GM12878 (cell line): ENCODE results near the gene INO80. TPM values are rescaled to one million over a fixed set of nuclear protein-coding genes. Genes with fewer than 3 reads are reported as not detected.

Experiments used
- ATAC-seq: fragments of 200-7000 bp; cut with Tn5 transposase; 3 replicates; pipeline ENCODE4 v1.9.1; 2020; ENCODE audit warnings: mild to moderate bottlenecking, moderate library complexity
- BruUV-seq: library from RNA; stranded (reverse); fragments of 400-500 nt; replicated peaks from 2 replicates; lab custom pipeline; 2021; lab: Mats Ljungman, UMichigan
- CTCF ChIA-PET: fragments of 300-600 bp; sonication (Branson Sonifier 250); formaldehyde crosslinking; extraction: SDS; loops from one replicate; lab custom pipeline; 2021; ENCODE audit warnings: inconsistent platforms; lab: Yijun Ruan, JAX
- POLR2A ChIA-PET: fragments of 350-600 bp; formaldehyde crosslinking; extraction: SDS; loops from one replicate; lab custom pipeline; 2021; ENCODE audit warnings: inconsistent platforms; lab: Charles Lee
- RAD21 ChIA-PET: fragments of 300-600 bp; sonication (Branson Sonifier 250); formaldehyde crosslinking; loops from one replicate; lab custom pipeline; 2023; ENCODE audit warnings: antibody characterized with exemption; ENCODE audit not compliant: unreplicated experiment; lab: Charles Lee
- SMC1A ChIA-PET: fragments of 300-600 bp; sonication (Branson Sonifier 250); formaldehyde crosslinking; loops from one replicate; lab custom pipeline; 2023; ENCODE audit not compliant: unreplicated experiment, uncharacterized antibody; lab: Charles Lee
- DNase-seq: peaks from one replicate; pipeline ENCODE4 v3.0.0-alpha.2; 2011; ENCODE audit warnings: low read depth, low spot score
- FAIRE-seq: peaks from 3 replicates; lab custom pipeline; 2011; peaks lifted over from hg19 to GRCh38; lab: Jason Lieb, UNC
- H2AFZ ChIP-seq: 2 replicates; pipeline ENCODE4 v1.6.0; 2011; ENCODE audit warnings: low read depth, low read length, control low read depth; ENCODE audit not compliant: control insufficient read depth
- H3K27ac ChIP-seq: 2 replicates; pipeline ENCODE4 v1.5.1; 2011; ENCODE audit warnings: control low read depth; ENCODE audit not compliant: control insufficient read depth, insufficient read depth
- H3K27me3 ChIP-seq, 2 experiments: replicated peaks in 1 of 2; 2 replicates each; pipeline versions ENCODE4 v1.6.0 to v1.6.1; 2011; ENCODE audit warnings: low read length in 1 of 2; ENCODE audit not compliant: control insufficient read depth in 2 of 2, insufficient read depth in 2 of 2
- H3K36me3 ChIP-seq, 2 experiments: 2 replicates each; pipeline ENCODE4 v1.5.1; 2011; ENCODE audit warnings: low read length in 1 of 2; ENCODE audit not compliant: control insufficient read depth in 2 of 2, insufficient read depth in 2 of 2
- H3K4me1 ChIP-seq: 2 replicates; pipeline ENCODE4 v1.6.1; 2011; ENCODE audit warnings: mild to moderate bottlenecking, low read length, moderate library complexity, mixed read lengths; ENCODE audit not compliant: control insufficient read depth, insufficient read depth
- H3K4me2 ChIP-seq: 2 replicates; pipeline ENCODE4 v1.6.0; 2011; ENCODE audit warnings: control low read depth; ENCODE audit not compliant: control insufficient read depth, insufficient read depth
- H3K4me3 ChIP-seq: fragments of 200-600 bp; sonication (generic); 2 replicates; pipeline ENCODE4 v1.5.1; 2016
- H3K79me2 ChIP-seq: 2 replicates; pipeline ENCODE4 v1.6.0; 2011; ENCODE audit warnings: low read length; ENCODE audit not compliant: control insufficient read depth, insufficient read depth
- H3K9ac ChIP-seq: 2 replicates; pipeline ENCODE4 v1.8.0; 2011; ENCODE audit warnings: low read length, control low read depth, mixed read lengths; ENCODE audit not compliant: control insufficient read depth, insufficient read depth
- H3K9me3 ChIP-seq: replicated peaks from 3 replicates; pipeline ENCODE4 v1.5.1; 2011; ENCODE audit warnings: mild to moderate bottlenecking, low read length; ENCODE audit not compliant: control insufficient read depth, insufficient read depth
- H4K20me1 ChIP-seq: 2 replicates; pipeline ENCODE4 v1.6.0; 2011; ENCODE audit not compliant: control insufficient read depth, insufficient read depth
- BMI1 ChIP-seq: fragments of 450-650 bp; IDR thresholded peaks from 2 replicates; pipeline ENCODE4 v1.6.1; 2016; ENCODE audit warnings: mild to moderate bottlenecking, moderate library complexity, borderline replicate concordance
- BRCA1 ChIP-seq: IDR thresholded peaks from 2 replicates; pipeline ENCODE4 v1.6.1; 2011; ENCODE audit warnings: low read depth, low read length, improper control_type of control experiment
- HCFC1 ChIP-seq: fragments of 150-350 bp; IDR thresholded peaks from 2 replicates; pipeline ENCODE4 v1.6.1; 2014; ENCODE audit warnings: low read length
- JUNB ChIP-seq: IDR thresholded peaks from 2 replicates; pipeline ENCODE4 v1.6.1; 2016; ENCODE audit warnings: antibody characterized with exemption, mild to moderate bottlenecking
- NFIC ChIP-seq: IDR thresholded peaks from 2 replicates; pipeline ENCODE4 v1.6.1; 2012; ENCODE audit warnings: low read depth, mild to moderate bottlenecking, inconsistent platforms, low read length, moderate library complexity
- NR2C2 ChIP-seq: IDR thresholded peaks from 2 replicates; pipeline ENCODE4 v1.6.1; 2011; ENCODE audit warnings: borderline replicate concordance, low read depth; ENCODE audit not compliant: control insufficient read depth, insufficient read length
- NRF1 ChIP-seq: conservative IDR thresholded peaks from 2 replicates; pipeline ENCODE4 v1.6.1; 2011; ENCODE audit warnings: mild to moderate bottlenecking, low read depth, low read length, improper control_type of control experiment
- RELA ChIP-seq: fragments of 450-650 bp; IDR thresholded peaks from 2 replicates; pipeline ENCODE4 v1.8.0; 2014; ENCODE audit warnings: borderline replicate concordance; ENCODE audit not compliant: partially characterized antibody
- SUPT20H ChIP-seq: IDR thresholded peaks from 2 replicates; pipeline ENCODE4 v1.6.1; 2011; ENCODE audit warnings: low read depth, mild to moderate bottlenecking, low read length, moderate library complexity, borderline replicate concordance; ENCODE audit not compliant: control insufficient read depth
- YY1 ChIP-seq: IDR thresholded peaks from 2 replicates; pipeline ENCODE4 v1.6.1; 2011; ENCODE audit warnings: low read depth, mild to moderate bottlenecking, low read length
- WGBS: methylation state at CpG from one replicate; pipeline ENCODE4 v1.1.6; 2016; ENCODE audit warnings: low lambda C conversion rate; ENCODE audit not compliant: insufficient replicate concordance, insufficient coverage; ENCODE audit errors: missing lambda C conversion rate; 5-methylcytosine and 5-hydroxymethylcytosine counted together
- in situ Hi-C: fragments of 300-500 bp; cut with MboI; formaldehyde crosslinking; loops from 9 replicates; pipeline ENCODE4 v1.14.3; 2018; ENCODE audit warnings: mixed read lengths
- intact Hi-C: fragments of 100-400 bp; cut with micrococcal nuclease; formaldehyde crosslinking; loops from one replicate; pipeline ENCODE4 v1.14.2; 2022; ENCODE audit not compliant: unreplicated experiment
- polyA plus RNA-seq, 11 experiments: library from polyadenylated mRNA; depleted of rRNA in 4 of 11; unstranded in 6 of 11; stranded (reverse) in 5 of 11; fragments of >200 nt; fragmentation: Nextera tagmentation in 4 of 11; fragmentation: Illumina TruSeq in 1 of 11; extraction: Ambion mirVana in 4 of 11; extraction: Trizol in 1 of 11; gene quantifications; 1 replicate in 1 of 11; 2 replicates in 10 of 11; pipeline versions ENCODE4 v1.2.1 to v1.2.3, GENCODE V29; 2011 to 2016; ENCODE audit warnings: inconsistent platforms in 2 of 11, missing spikeins in 2 of 11, low read depth in 1 of 11
- total RNA-seq, 4 experiments: library from RNA; depleted of rRNA in 3 of 4; stranded (reverse); fragments of >200 nt in 3 of 4; fragmentation: Illumina TruSeq in 1 of 4; extraction: Trizol in 1 of 4; gene quantifications; 2 replicates each; pipeline versions ENCODE4 v1.2.1 to v1.2.3, GENCODE V29; 2013 to 2021
- TF ChIP-seq, protein P1 (sequence below): fragments of 450-650 bp; IDR thresholded peaks from 2 replicates; pipeline ENCODE4 v1.6.1; 2017; ENCODE audit warnings: mild to moderate bottlenecking, moderate library complexity
- TF ChIP-seq, protein P2 (sequence below): IDR thresholded peaks from 2 replicates; pipeline ENCODE4 v1.6.1; 2012; ENCODE audit warnings: low read length, inconsistent platforms
- TF ChIP-seq, protein P3 (sequence below): fragments of 450-650 bp; IDR thresholded peaks from 2 replicates; pipeline ENCODE4 v1.6.1; 2017; ENCODE audit warnings: mild to moderate bottlenecking, moderate library complexity

INO80 gene
- total and polyA plus RNA-seq, 10 of the 15 experiments (the other 5 are each of a cell fraction or from before 2014, with no cell fraction given), result 4.5 to 25.0 (median 14.2) TPM

GRCh38 chr15:40952301-40952900 is 163.7 kb downstream of the INO80 start:
- no peaks in the 10 kb centered on the region for H4K20me1 ChIP-seq
- ChIA-PET RAD21 (interaction anchor here (1.4 to 1.5 kb wide), 2 partner anchors 12 to 22 kb away, joined by 3 to 5 read pairs; no protein-coding TSS in a partner anchor), SMC1A (interaction anchor here (1.2 kb wide), 1 partner anchor 10 kb away, joined by 5 read pairs; no protein-coding TSS in a partner anchor), POLR2A (interaction anchor here (0.5 to 3.0 kb wide), 2 partner anchors 11 to 211 kb away, joined by 7 to 20 read pairs; no protein-coding TSS in a partner anchor), CTCF (interaction anchor here (0.8 to 4.3 kb wide), 5 partner anchors 11 to 232 kb away, joined by 3 to 37 read pairs (median 5); no protein-coding TSS in a partner anchor)
- BruUV-seq, result TSS peak; percentile 88
- peak overlapping the region; percentile 98 for H3K4me2 ChIP-seq
- H3K4me3 ChIP-seq, result peak overlapping the region; percentile 73
- intact Hi-C loops, result no loop called here
- H2AFZ ChIP-seq, result peak overlapping the region; percentile 85
- H3K9ac ChIP-seq, result peak overlapping the region; percentile 72
- no peaks in the 10 kb centered on the region for H3K36me3 ChIP-seq
- in situ Hi-C loops, result no loop called here
- H3K27me3 ChIP-seq, result no peaks in the 10 kb centered on the region
- FAIRE-seq (no peak), ATAC-seq (no peak), DNase-seq (no peak)
- 51% methylated on average over 23 of the region's 23 CpGs for WGBS
- TF ChIP-seq NR2C2 (no peak), RELA (no peak), YY1 (no peak), SUPT20H (no peak), JUNB (no peak), BRCA1 (no peak), NFIC (no peak), HCFC1 (no peak), BMI1 (no peak), NRF1 (no peak)
- TF ChIP-seq, protein P1, sequence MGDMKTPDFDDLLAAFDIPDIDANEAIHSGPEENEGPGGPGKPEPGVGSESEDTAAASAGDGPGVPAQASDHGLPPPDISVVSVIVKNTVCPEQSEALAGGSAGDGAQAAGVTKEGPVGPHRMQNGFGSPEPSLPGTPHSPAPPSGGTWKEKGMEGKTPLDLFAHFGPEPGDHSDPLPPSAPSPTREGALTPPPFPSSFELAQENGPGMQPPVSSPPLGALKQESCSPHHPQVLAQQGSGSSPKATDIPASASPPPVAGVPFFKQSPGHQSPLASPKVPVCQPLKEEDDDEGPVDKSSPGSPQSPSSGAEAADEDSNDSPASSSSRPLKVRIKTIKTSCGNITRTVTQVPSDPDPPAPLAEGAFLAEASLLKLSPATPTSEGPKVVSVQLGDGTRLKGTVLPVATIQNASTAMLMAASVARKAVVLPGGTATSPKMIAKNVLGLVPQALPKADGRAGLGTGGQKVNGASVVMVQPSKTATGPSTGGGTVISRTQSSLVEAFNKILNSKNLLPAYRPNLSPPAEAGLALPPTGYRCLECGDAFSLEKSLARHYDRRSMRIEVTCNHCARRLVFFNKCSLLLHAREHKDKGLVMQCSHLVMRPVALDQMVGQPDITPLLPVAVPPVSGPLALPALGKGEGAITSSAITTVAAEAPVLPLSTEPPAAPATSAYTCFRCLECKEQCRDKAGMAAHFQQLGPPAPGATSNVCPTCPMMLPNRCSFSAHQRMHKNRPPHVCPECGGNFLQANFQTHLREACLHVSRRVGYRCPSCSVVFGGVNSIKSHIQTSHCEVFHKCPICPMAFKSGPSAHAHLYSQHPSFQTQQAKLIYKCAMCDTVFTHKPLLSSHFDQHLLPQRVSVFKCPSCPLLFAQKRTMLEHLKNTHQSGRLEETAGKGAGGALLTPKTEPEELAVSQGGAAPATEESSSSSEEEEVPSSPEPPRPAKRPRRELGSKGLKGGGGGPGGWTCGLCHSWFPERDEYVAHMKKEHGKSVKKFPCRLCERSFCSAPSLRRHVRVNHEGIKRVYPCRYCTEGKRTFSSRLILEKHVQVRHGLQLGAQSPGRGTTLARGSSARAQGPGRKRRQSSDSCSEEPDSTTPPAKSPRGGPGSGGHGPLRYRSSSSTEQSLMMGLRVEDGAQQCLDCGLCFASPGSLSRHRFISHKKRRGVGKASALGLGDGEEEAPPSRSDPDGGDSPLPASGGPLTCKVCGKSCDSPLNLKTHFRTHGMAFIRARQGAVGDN, result no peak
- TF ChIP-seq, protein P2, sequence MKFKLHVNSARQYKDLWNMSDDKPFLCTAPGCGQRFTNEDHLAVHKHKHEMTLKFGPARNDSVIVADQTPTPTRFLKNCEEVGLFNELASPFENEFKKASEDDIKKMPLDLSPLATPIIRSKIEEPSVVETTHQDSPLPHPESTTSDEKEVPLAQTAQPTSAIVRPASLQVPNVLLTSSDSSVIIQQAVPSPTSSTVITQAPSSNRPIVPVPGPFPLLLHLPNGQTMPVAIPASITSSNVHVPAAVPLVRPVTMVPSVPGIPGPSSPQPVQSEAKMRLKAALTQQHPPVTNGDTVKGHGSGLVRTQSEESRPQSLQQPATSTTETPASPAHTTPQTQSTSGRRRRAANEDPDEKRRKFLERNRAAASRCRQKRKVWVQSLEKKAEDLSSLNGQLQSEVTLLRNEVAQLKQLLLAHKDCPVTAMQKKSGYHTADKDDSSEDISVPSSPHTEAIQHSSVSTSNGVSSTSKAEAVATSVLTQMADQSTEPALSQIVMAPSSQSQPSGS, result no peak
- TF ChIP-seq, protein P3, sequence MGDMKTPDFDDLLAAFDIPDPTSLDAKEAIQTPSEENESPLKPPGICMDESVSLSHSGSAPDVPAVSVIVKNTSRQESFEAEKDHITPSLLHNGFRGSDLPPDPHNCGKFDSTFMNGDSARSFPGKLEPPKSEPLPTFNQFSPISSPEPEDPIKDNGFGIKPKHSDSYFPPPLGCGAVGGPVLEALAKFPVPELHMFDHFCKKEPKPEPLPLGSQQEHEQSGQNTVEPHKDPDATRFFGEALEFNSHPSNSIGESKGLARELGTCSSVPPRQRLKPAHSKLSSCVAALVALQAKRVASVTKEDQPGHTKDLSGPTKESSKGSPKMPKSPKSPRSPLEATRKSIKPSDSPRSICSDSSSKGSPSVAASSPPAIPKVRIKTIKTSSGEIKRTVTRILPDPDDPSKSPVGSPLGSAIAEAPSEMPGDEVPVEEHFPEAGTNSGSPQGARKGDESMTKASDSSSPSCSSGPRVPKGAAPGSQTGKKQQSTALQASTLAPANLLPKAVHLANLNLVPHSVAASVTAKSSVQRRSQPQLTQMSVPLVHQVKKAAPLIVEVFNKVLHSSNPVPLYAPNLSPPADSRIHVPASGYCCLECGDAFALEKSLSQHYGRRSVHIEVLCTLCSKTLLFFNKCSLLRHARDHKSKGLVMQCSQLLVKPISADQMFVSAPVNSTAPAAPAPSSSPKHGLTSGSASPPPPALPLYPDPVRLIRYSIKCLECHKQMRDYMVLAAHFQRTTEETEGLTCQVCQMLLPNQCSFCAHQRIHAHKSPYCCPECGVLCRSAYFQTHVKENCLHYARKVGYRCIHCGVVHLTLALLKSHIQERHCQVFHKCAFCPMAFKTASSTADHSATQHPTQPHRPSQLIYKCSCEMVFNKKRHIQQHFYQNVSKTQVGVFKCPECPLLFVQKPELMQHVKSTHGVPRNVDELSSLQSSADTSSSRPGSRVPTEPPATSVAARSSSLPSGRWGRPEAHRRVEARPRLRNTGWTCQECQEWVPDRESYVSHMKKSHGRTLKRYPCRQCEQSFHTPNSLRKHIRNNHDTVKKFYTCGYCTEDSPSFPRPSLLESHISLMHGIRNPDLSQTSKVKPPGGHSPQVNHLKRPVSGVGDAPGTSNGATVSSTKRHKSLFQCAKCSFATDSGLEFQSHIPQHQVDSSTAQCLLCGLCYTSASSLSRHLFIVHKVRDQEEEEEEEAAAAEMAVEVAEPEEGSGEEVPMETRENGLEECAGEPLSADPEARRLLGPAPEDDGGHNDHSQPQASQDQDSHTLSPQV, result no peak
- H3K27ac ChIP-seq, result peak overlapping the region; percentile 66
- H3K4me1 ChIP-seq, result peaks cover 7% of the 10 kb centered on the region
- no peaks in the 10 kb centered on the region for H3K9me3 ChIP-seq
- H3K79me2 ChIP-seq, result no peaks in the 10 kb centered on the region
